ENCODE measurements around the gene RPL13. TPM values are rescaled to one million over a fixed set of nuclear protein-coding genes. Genes with fewer than 3 reads are reported as not detected.
A peak's percentile ranks its signal among the peaks of the same experiment; 100 is the strongest.

The RPL13 gene
- total and polyA plus RNA-seq, 2 of the 13 experiments (the other 11 are each of a cell fraction or from before 2014, with no cell fraction given) = 2,988 to 4,411 TPM

GRCh38 chr16:89565506-89566372 lies 5.3 kb downstream of the RPL13 start (continued):
- TF ChIP-seq ZBTB44 (CRISPR knock-in tag; IDR thresholded peaks at IDR 0.05) = 0 out of 2 replicates have a peak, but pooled peaks have one; percentile 32
- no peak for TF ChIP-seq ZFAT (CRISPR knock-in tag; conservative IDR thresholded peaks at IDR 0.05)
- no peak for TF ChIP-seq ZNF720 (CRISPR knock-in tag; IDR thresholded peaks at IDR 0.05)
- TF ChIP-seq ETV5 (CRISPR knock-in tag; IDR thresholded peaks at IDR 0.05; ENCODE audit: borderline replicate concordance) = no peak
- no peak for TF ChIP-seq SRSF4 (IDR thresholded peaks at IDR 0.05; ENCODE audit: low read depth, low read length, poor library complexity, severe bottlenecking)
- peak in 1 of 2 experiments; percentile 16; a peak in 1 of 4 replicates for TF ChIP-seq KLF16 (CRISPR knock-in tag; IDR thresholded peaks at IDR 0.05)
- TF ChIP-seq DZIP1 (CRISPR knock-in tag; IDR thresholded peaks at IDR 0.05) = 0 out of 2 replicates have a peak, but pooled peaks have one; percentile 66
- no peak for TF ChIP-seq FOXA1 (IDR thresholded peaks at IDR 0.05)
- 0 out of 2 replicates have a peak, but pooled peaks have one; percentile 6 for TF ChIP-seq FOXA1 (CRISPR knock-in tag; IDR thresholded peaks at IDR 0.05)
- no peak for TF ChIP-seq ZNF496 (CRISPR knock-in tag; IDR thresholded peaks at IDR 0.05; ENCODE audit: insufficient replicate concordance)
- 0 out of 2 replicates have a peak, but pooled peaks have one; percentile 36 for TF ChIP-seq ZNF609 (CRISPR knock-in tag; IDR thresholded peaks at IDR 0.05; ENCODE audit: borderline replicate concordance)
- TF ChIP-seq ZNF703 (CRISPR knock-in tag; IDR thresholded peaks at IDR 0.05; ENCODE audit: borderline replicate concordance) = peak; percentile 61; the same call in 1 of the 2 replicates
- no peak for TF ChIP-seq E2F5 (CRISPR knock-in tag; conservative IDR thresholded peaks at IDR 0.05)
- peak; percentile 3; the same call in 1 of the 2 replicates for TF ChIP-seq FOSL2 (CRISPR knock-in tag; IDR thresholded peaks at IDR 0.05)
- peak; percentile 24; the same call in 1 of the 2 replicates for TF ChIP-seq KDM5B (CRISPR knock-in tag; IDR thresholded peaks at IDR 0.05; ENCODE audit: borderline replicate concordance)
- peak; percentile 69; the same call in 1 of the 2 replicates for TF ChIP-seq HOXA3 (CRISPR knock-in tag; IDR thresholded peaks at IDR 0.05)
- TF ChIP-seq NONO (IDR thresholded peaks at IDR 0.05) = no peak
- peak; percentile 80 for TF ChIP-seq NONO (CRISPR knock-in tag; conservative IDR thresholded peaks at IDR 0.05)
- TF ChIP-seq NCOA2 (CRISPR knock-in tag; IDR thresholded peaks at IDR 0.05) = no peak
